Stimulated activated CD8-positive, alpha-beta memory T cell treated with anti-CD3 and anti-CD28 coated beads, Interleukin-15, amount 100 ng/mL, for 4 hours (primary cell): ENCODE measurements around the gene ABI1.

ENCODE experiments used
- DNase-seq, 2 donors: peaks; one replicate each; pipeline ENCODE4 v3.0.0-alpha.2; 2020; ENCODE audit warnings: low read depth in 2 of 2

Gene ABI1

DNA sequence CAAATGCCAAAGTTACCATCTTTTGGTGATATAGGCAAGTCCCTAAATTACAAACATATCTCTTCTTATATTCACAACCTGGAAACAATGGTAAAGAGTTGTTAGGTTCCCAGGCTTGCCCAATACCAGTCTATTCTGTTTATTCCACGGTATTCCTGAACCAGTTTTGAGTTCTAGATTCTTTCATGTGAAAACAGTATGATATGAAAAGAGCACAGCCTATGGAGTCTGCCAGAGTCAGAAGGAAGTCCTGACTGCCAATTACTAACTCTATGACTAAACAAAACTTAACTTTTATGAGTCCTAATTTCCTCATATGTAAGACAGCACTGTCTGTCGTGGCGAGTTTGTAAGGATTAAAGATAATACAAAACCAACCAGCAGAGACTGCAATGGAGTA lies 5.6 kb downstream of the ABI1 start:
- DNase-seq = no peak

GRCh38 chr10:26854524-26854923 lies 6.2 kb downstream of the ABI1 start:
- DNase-seq = no peak

- no peak for DNase-seq
These were observed 16.3 kb downstream of the ABI1 start for GRCh38 chr10:26844396-26844975.

GRCh38 chr10:26843736-26844135 lies 17.0 kb downstream of the ABI1 start:
- DNase-seq = no peak

DNA sequence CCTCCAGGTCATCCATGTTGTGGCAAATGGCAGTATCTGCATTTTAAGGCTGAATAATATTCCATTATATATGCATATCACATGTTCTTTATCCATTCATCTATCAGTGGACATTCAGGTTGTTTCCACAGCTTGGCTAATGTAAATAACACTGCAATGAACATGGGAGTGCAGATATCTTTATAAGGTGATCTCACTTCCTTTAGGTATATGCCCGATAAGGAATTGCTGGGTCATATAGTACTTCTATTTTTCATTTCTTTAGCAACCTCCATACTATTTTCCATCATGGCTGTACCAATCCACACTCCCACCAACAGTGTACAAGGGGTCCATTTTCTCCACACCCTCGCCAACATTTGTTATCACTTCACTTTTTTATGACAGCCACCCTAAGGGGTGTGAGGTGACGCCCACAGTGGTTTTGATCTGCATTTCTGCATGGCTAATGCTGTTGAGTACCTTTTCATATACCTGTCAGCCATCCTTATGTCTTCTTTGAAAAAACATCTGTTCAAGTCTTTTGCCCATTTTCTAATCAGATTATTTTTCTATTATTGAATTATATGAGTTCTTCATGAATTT lies 18.9 kb downstream of the ABI1 start:
- DNase-seq = no peak

GRCh38 chr10:26840938-26841732 lies 19.6 kb downstream of the ABI1 start:
- DNase-seq = no peak

GRCh38 chr10:26839966-26840627 lies 20.7 kb downstream of the ABI1 start:
- DNase-seq = no peak

GRCh38 chr10:26837139-26837538 lies 23.6 kb downstream of the ABI1 start:
- no peak for DNase-seq

- DNase-seq = no peak
These were observed 25.7 kb downstream of the ABI1 start for GRCh38 chr10:26835025-26835424.

GRCh38 chr10:26832960-26833359 lies 27.8 kb downstream of the ABI1 start:
- no peak for DNase-seq

GRCh38 chr10:26831936-26832335 lies 28.8 kb downstream of the ABI1 start:
- no peak for DNase-seq

DNA sequence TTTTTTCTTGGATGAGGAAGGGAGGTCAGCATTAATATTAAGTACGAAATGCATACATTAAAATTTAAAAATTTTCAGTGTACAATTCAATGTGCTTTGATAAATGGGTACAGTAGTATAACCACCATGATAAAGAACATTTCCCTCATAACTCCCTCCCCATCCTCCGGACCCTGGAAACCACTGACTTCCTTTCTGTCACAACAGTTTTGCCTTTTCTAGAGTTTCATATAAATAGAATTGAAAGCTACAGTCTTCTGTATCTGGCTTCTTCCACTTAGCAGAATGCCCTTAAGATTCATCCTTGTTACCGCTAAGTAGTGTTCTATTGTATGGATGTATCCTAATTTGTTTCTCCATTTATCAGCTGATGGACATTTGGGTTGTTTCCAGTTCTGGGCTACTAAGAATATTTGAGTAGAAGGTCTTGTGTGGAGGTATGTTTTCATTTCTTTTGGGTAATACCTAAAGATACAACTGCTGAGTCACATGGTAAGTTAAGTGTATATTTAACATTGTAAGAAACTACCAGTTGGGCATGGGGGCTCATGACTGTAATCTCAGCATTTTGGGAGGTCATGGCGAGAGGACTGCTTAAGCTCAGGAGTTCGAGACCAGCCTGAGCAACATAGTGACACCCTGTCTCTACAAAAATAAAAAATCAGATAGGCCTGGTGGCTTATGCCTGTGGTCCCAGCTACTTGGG lies 30.8 kb downstream of the ABI1 start:
- DNase-seq = no peak

DNA sequence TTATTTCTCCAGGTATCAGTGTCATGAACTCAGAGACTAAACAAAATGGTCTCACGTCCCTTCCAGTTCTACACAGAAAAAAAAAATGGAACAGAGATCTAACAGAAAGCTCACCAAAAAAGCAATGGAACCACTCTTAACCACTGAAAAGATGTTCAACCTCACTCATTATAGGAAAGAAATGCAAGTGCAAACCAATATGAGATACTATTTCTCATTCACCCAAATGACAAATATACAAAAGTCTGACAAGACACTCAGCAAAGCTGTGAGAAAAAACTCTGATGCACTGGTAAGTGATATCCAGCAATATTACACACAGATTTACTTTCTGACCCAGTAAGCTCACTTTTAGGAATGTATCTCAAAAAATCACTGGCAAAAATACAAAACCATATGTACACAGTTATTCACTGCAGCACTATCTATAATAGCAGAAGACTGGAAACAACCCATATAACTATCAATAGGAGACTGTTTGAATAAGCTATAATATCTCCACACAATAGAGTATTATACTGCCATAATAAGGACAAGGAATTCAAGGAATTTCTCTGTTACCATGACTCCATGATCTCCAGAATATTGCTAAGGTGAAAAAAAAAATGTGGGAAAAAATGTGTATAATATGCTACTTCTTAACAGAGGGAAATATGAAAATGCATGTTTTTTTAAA lies 36.6 kb downstream of the ABI1 start:
- no peak for DNase-seq

- no peak for DNase-seq
These were observed 38.8 kb downstream of the ABI1 start for GRCh38 chr10:26821699-26822570.

GRCh38 chr10:26815500-26815899 lies 45.3 kb downstream of the ABI1 start:
- DNase-seq = no peak

GRCh38 chr10:26810435-26811026 lies 50.2 kb downstream of the ABI1 start:
- no peak for DNase-seq

- DNase-seq = no peak
These were observed 50.8 kb downstream of the ABI1 start for GRCh38 chr10:26809973-26810372.

DNA sequence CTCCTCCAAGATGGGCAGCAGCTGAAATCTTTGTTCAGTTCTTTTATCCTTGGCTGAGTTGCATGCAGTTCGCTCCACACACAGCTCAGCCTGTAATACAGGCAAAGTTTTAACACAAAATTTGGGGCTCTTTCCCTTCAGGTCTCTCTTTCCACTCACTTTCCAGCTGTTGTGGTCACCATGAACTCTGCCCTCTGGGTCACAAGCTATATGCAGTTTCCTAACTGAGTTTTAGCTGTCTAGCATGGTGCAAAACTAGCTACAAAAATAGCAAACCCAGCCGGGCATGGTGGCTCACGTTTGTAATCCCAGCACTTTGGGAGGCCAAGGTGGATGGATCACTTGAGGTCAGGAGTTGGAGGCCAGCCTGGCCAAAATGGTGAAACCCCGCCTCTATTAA lies 53.2 kb downstream of the ABI1 start:
- DNase-seq = no peak

DNA sequence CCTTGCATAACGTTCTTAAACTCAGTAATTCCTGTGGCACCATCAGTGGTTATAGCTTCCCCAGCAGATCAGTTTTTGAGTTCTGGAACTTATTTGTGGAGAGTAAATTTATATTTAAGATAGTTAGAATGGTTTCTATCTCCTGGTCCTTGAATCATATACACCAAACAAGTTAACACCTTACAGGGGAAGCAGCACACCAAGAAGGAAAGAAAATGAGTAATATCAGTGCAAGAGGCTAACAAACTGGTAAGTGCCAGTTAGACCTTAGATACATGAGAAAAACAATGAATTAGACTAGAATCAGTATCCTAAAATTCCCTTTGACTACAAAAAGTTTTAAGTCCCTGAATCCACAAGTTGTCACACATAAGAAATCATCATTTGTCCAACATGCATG lies 54.2 kb downstream of the ABI1 start:
- DNase-seq = no peak

DNA sequence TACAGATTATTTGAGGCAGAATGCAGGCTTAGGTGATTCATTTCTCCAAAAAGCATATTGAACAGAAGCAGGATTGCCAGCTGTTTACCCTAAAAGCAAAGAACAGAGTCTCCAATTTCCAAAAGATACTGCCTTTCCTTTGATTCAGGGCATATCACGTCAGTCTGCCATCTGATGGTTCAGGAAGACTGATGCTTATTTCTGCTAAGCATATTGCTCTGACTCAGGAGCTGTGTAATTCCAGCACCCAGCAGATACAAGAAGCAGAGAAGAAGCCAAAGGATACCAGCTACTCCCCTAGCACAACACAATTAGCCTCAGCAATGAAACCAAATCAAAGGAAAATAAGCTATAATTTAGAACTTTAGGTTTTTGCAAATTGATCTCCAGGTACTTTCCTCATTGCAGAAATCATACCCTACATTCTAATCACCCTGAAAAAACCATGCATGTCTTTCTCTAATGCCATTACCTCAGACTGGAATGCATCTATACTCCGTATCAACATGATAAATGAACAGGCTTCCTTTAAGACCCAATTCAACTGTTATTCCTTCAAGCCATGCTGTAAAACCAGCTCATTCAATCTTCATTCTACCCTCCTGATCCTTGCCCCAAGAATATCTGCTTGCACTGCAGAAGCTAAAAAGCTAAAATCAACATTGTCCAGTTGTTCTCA lies 55.1 kb downstream of the ABI1 start:
- no peak for DNase-seq
